ENCODE data around the gene FCHSD2.

FCHSD2 gene

DNA sequence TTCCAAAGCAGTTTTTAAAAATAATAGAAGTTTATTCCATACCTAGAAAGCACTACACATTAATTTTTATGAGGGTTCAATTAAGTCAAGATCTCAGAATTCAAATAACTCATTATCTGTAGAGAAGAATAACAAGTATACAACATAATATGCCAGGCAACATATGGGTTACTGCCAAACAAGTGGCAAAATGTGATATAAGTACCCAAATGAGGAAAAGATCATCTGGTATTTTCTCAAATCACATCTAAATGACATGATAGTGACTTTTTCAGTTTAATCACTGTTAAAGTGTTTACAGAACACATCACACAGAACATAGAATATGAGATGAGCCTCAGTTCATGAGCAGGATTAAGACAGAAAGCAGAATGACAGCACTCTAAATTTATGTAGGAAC lies 123.3 kb downstream of the FCHSD2 start:
- no peak overlapping the region for H3K4me3 ChIP-seq (ENCODE audit: insufficient read depth, low read depth, low read length, poor library complexity, severe bottlenecking)
- H3K36me3 ChIP-seq (ENCODE audit: control insufficient read depth, insufficient read depth, low read length): no peaks in the 10 kb centered on the region
- H3K9me3 ChIP-seq (ENCODE audit: control insufficient read depth, low read length): no peaks in the 10 kb centered on the region
- H3K27ac ChIP-seq (ENCODE audit: insufficient read depth, low read length, poor library complexity, severe bottlenecking): no peak overlapping the region
- DNase-seq: no peak
- no peaks in the 10 kb centered on the region for H3K4me1 ChIP-seq (ENCODE audit: control insufficient read depth, insufficient read depth, low read length, poor library complexity, severe bottlenecking)
- H3K27me3 ChIP-seq (replicated peaks; ENCODE audit: control insufficient read depth, insufficient read depth, low read length, poor library complexity, severe bottlenecking): no peaks in the 10 kb centered on the region

DNA sequence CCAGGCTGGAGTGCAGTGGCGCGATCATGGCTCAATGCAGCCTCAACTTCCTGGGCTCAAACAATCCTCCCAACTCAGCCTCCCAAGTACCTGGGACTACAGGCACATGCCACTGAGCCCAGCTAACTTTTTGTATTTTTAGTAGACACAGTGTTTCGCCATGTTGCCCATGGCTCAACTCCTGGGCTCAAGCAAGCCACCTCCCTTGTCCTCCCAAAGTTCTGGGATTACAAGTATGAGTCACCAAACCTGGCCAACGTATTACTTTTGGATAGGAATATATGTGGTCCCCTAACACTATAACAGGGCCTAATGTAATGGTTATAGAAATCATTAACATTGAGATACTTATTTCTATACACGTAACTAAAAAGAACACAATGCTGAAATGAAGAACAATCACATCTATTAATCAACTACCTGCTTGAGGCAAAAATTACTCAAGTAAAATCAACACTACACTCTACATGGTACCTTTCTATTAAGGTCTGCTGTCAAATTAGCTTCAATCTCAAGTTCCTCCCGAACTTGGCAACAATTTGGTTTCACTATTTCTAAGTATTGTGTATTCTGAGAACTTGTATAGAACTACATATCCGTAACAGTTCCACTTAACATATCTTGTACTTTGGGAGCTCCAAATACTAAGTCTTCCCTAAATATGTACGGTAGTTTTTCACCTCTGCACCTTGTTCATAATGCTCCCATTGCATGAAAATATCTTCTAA lies 124.9 kb downstream of the FCHSD2 start:
- DNase-seq: no peak
- no peak overlapping the region for H3K27ac ChIP-seq (ENCODE audit: insufficient read depth, low read length, poor library complexity, severe bottlenecking)

GRCh38 chr11:73013021-73013420 lies 129.1 kb downstream of the FCHSD2 start:
- Histone ChIP-seq H3K4me3 (ENCODE audit: insufficient read depth, low read depth, low read length, poor library complexity, severe bottlenecking) (no peak overlapping the region), H3K36me3 (ENCODE audit: control insufficient read depth, insufficient read depth, low read length) (peaks cover 16% of the 10 kb centered on the region), H3K27me3 (replicated peaks; ENCODE audit: control insufficient read depth, insufficient read depth, low read length, poor library complexity, severe bottlenecking) (no peaks in the 10 kb centered on the region), H3K27ac (ENCODE audit: insufficient read depth, low read length, poor library complexity, severe bottlenecking) (no peak overlapping the region), H3K4me1 (ENCODE audit: control insufficient read depth, insufficient read depth, low read length, poor library complexity, severe bottlenecking) (no peaks in the 10 kb centered on the region), H3K9me3 (ENCODE audit: control insufficient read depth, low read length) (peaks cover 5% of the 10 kb centered on the region)
- no peak for DNase-seq

More for the DNA sequence above, 124.9 kb downstream of the FCHSD2 start:
- Histone ChIP-seq H3K36me3 (ENCODE audit: control insufficient read depth, insufficient read depth, low read length) (no peaks in the 10 kb centered on the region), H3K27me3 (replicated peaks; ENCODE audit: control insufficient read depth, insufficient read depth, low read length, poor library complexity, severe bottlenecking) (no peaks in the 10 kb centered on the region), H3K4me3 (ENCODE audit: insufficient read depth, low read depth, low read length, poor library complexity, severe bottlenecking) (no peak overlapping the region), H3K9me3 (ENCODE audit: control insufficient read depth, low read length) (no peaks in the 10 kb centered on the region), H3K4me1 (ENCODE audit: control insufficient read depth, insufficient read depth, low read length, poor library complexity, severe bottlenecking) (no peaks in the 10 kb centered on the region)

DNA sequence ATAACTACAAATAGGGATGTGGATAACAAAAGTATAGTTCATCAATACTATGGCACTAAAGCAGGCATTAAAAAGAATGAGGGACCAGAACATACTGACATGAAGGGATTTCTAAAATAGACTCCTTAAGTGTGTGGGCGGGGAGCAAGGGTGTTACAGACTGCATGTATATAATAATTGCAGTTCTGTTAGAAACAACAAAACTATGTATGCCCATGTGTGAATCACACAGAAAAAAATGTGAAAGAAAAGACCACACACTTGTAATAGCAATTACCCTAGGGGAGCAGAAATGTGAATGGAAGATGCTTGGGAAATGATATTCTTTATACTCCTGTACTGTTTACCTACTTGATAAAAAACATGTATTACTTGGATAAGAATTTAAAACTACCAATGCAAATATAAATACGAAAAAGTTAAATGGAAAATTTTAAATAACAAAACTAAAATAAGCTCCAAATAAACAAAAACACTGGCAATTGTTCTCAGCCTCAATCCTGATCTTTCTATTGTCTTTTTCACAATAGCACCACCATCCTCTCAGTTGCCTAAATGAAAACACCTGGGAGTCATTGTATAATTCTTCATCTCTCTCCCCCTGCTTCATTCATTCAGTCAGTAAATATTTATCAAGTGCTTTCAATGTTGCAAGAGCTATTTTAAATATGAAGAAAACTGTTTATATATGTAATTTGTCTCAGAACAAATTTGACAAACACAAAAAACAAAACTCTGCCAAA lies 129.8 kb downstream of the FCHSD2 start:
- Histone ChIP-seq H3K36me3 (ENCODE audit: control insufficient read depth, insufficient read depth, low read length) (peaks cover 16% of the 10 kb centered on the region), H3K27ac (ENCODE audit: insufficient read depth, low read length, poor library complexity, severe bottlenecking) (no peak overlapping the region), H3K4me3 (ENCODE audit: insufficient read depth, low read depth, low read length, poor library complexity, severe bottlenecking) (no peak overlapping the region), H3K4me1 (ENCODE audit: control insufficient read depth, insufficient read depth, low read length, poor library complexity, severe bottlenecking) (no peaks in the 10 kb centered on the region), H3K27me3 (replicated peaks; ENCODE audit: control insufficient read depth, insufficient read depth, low read length, poor library complexity, severe bottlenecking) (no peaks in the 10 kb centered on the region), H3K9me3 (ENCODE audit: control insufficient read depth, low read length) (peaks cover 5% of the 10 kb centered on the region)
- no peak for DNase-seq

GRCh38 chr11:73011126-73011817 lies 130.8 kb downstream of the FCHSD2 start:
- H3K27ac ChIP-seq (ENCODE audit: insufficient read depth, low read length, poor library complexity, severe bottlenecking): no peak overlapping the region
- no peaks in the 10 kb centered on the region for H3K4me1 ChIP-seq (ENCODE audit: control insufficient read depth, insufficient read depth, low read length, poor library complexity, severe bottlenecking)
- peaks cover 16% of the 10 kb centered on the region for H3K36me3 ChIP-seq (ENCODE audit: control insufficient read depth, insufficient read depth, low read length)
- H3K27me3 ChIP-seq (replicated peaks; ENCODE audit: control insufficient read depth, insufficient read depth, low read length, poor library complexity, severe bottlenecking): no peaks in the 10 kb centered on the region
- H3K9me3 ChIP-seq (ENCODE audit: control insufficient read depth, low read length): peaks cover 5% of the 10 kb centered on the region
- no peak for DNase-seq
- H3K4me3 ChIP-seq (ENCODE audit: insufficient read depth, low read depth, low read length, poor library complexity, severe bottlenecking): no peak overlapping the region

- Histone ChIP-seq H3K9me3 (ENCODE audit: control insufficient read depth, low read length) (peaks cover 5% of the 10 kb centered on the region), H3K27ac (ENCODE audit: insufficient read depth, low read length, poor library complexity, severe bottlenecking) (no peak overlapping the region)
Measured at GRCh38 chr11:73009972-73010371, 132.1 kb downstream of the FCHSD2 start.

GRCh38 chr11:73004088-73004487 lies 138.0 kb downstream of the FCHSD2 start:
- Histone ChIP-seq H3K9me3 (ENCODE audit: control insufficient read depth, low read length) (no peaks in the 10 kb centered on the region), H3K27me3 (replicated peaks; ENCODE audit: control insufficient read depth, insufficient read depth, low read length, poor library complexity, severe bottlenecking) (no peaks in the 10 kb centered on the region), H3K36me3 (ENCODE audit: control insufficient read depth, insufficient read depth, low read length) (peaks cover 4% of the 10 kb centered on the region), H3K4me1 (ENCODE audit: control insufficient read depth, insufficient read depth, low read length, poor library complexity, severe bottlenecking) (no peaks in the 10 kb centered on the region), H3K27ac (ENCODE audit: insufficient read depth, low read length, poor library complexity, severe bottlenecking) (no peak overlapping the region), H3K4me3 (ENCODE audit: insufficient read depth, low read depth, low read length, poor library complexity, severe bottlenecking) (no peak overlapping the region)
- DNase-seq: no peak

More at GRCh38 chr11:73009972-73010371, 132.1 kb downstream of the FCHSD2 start:
- no peaks in the 10 kb centered on the region for H3K4me1 ChIP-seq (ENCODE audit: control insufficient read depth, insufficient read depth, low read length, poor library complexity, severe bottlenecking)
- H3K27me3 ChIP-seq (replicated peaks; ENCODE audit: control insufficient read depth, insufficient read depth, low read length, poor library complexity, severe bottlenecking): no peaks in the 10 kb centered on the region
- peaks cover 16% of the 10 kb centered on the region for H3K36me3 ChIP-seq (ENCODE audit: control insufficient read depth, insufficient read depth, low read length)
- H3K4me3 ChIP-seq (ENCODE audit: insufficient read depth, low read depth, low read length, poor library complexity, severe bottlenecking): no peak overlapping the region
- no peak for DNase-seq

- Histone ChIP-seq H3K27ac (ENCODE audit: insufficient read depth, low read length, poor library complexity, severe bottlenecking) (no peak overlapping the region), H3K4me3 (ENCODE audit: insufficient read depth, low read depth, low read length, poor library complexity, severe bottlenecking) (no peak overlapping the region), H3K27me3 (replicated peaks; ENCODE audit: control insufficient read depth, insufficient read depth, low read length, poor library complexity, severe bottlenecking) (no peaks in the 10 kb centered on the region), H3K4me1 (ENCODE audit: control insufficient read depth, insufficient read depth, low read length, poor library complexity, severe bottlenecking) (no peaks in the 10 kb centered on the region), H3K36me3 (ENCODE audit: control insufficient read depth, insufficient read depth, low read length) (peaks cover 4% of the 10 kb centered on the region), H3K9me3 (ENCODE audit: control insufficient read depth, low read length) (no peaks in the 10 kb centered on the region)
- DNase-seq: no peak
Measured at GRCh38 chr11:73003088-73003487, 139.0 kb downstream of the FCHSD2 start.

GRCh38 chr11:73002214-73002613 lies 139.9 kb downstream of the FCHSD2 start:
- H3K4me1 ChIP-seq (ENCODE audit: control insufficient read depth, insufficient read depth, low read length, poor library complexity, severe bottlenecking): no peaks in the 10 kb centered on the region
- H3K27ac ChIP-seq (ENCODE audit: insufficient read depth, low read length, poor library complexity, severe bottlenecking): no peak overlapping the region
- H3K4me3 ChIP-seq (ENCODE audit: insufficient read depth, low read depth, low read length, poor library complexity, severe bottlenecking): no peak overlapping the region
- no peaks in the 10 kb centered on the region for H3K9me3 ChIP-seq (ENCODE audit: control insufficient read depth, low read length)
- H3K36me3 ChIP-seq (ENCODE audit: control insufficient read depth, insufficient read depth, low read length): peaks cover 4% of the 10 kb centered on the region
- no peak for DNase-seq
- H3K27me3 ChIP-seq (replicated peaks; ENCODE audit: control insufficient read depth, insufficient read depth, low read length, poor library complexity, severe bottlenecking): no peaks in the 10 kb centered on the region

DNA sequence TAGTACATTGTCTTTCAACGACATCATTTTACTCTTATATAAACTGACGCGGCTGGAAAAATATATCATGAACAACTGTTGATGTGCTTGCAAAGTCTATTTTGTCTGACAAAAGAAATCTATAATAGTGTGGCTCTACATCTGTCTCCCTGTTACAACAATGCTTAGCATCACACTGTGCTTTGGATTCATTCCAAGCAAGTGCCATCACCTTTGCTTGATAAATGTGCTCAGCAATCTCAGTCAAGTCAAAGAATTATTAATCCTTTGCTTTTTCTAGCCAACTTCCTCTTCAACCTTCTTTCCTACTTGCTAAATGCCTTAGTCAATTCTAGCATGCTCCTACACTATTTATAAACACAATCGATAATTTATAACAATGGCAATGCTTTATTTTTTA lies 140.5 kb downstream of the FCHSD2 start:
- Histone ChIP-seq H3K9me3 (ENCODE audit: control insufficient read depth, low read length) (no peaks in the 10 kb centered on the region), H3K4me3 (ENCODE audit: insufficient read depth, low read depth, low read length, poor library complexity, severe bottlenecking) (no peak overlapping the region), H3K27ac (ENCODE audit: insufficient read depth, low read length, poor library complexity, severe bottlenecking) (no peak overlapping the region), H3K4me1 (ENCODE audit: control insufficient read depth, insufficient read depth, low read length, poor library complexity, severe bottlenecking) (no peaks in the 10 kb centered on the region), H3K27me3 (replicated peaks; ENCODE audit: control insufficient read depth, insufficient read depth, low read length, poor library complexity, severe bottlenecking) (no peaks in the 10 kb centered on the region), H3K36me3 (ENCODE audit: control insufficient read depth, insufficient read depth, low read length) (peaks cover 4% of the 10 kb centered on the region)
- DNase-seq: no peak

Data from effector memory CD4-positive, alpha-beta T cell (primary cell).